ENCODE results near the gene PIP5KL1. TPM values are rescaled to one million over a fixed set of nuclear protein-coding genes. Genes with fewer than 3 reads are reported as not detected.

The PIP5KL1 gene
- total RNA-seq, 6 experiments from 2014 or later: 0.58 to 0.81 (median 0.70) TPM; not detected in 3

DNA sequence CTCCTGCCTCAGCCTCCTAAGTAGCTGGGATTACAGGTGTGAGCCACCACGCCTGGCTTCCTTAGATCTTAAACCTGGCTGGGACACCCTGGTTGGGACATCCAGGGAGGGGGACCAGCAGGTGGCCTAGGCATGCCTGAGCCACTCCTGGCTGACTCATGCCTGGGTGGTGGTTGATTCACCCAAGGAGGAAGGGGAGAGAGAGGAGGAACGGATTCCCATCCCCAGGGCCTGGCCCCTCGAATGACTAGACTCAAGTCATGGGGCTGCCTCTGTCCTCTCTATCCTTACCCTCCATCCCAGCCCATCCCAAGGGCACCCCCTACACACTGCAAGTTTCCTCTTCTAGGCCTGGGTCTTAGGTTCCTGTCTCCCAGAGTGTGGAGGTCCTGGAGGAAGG lies 37.5 kb upstream of the PIP5KL1 start:
- no peak overlapping the region for H3K27ac ChIP-seq
- no peak for DNase-seq
- intact Hi-C loops (cut with DNase I): no loop called here
- no peak overlapping the region for H3K4me3 ChIP-seq
- TF ChIP-seq POLR2A (IDR thresholded peaks at IDR 0.05): no peak
- TF ChIP-seq, protein P1, sequence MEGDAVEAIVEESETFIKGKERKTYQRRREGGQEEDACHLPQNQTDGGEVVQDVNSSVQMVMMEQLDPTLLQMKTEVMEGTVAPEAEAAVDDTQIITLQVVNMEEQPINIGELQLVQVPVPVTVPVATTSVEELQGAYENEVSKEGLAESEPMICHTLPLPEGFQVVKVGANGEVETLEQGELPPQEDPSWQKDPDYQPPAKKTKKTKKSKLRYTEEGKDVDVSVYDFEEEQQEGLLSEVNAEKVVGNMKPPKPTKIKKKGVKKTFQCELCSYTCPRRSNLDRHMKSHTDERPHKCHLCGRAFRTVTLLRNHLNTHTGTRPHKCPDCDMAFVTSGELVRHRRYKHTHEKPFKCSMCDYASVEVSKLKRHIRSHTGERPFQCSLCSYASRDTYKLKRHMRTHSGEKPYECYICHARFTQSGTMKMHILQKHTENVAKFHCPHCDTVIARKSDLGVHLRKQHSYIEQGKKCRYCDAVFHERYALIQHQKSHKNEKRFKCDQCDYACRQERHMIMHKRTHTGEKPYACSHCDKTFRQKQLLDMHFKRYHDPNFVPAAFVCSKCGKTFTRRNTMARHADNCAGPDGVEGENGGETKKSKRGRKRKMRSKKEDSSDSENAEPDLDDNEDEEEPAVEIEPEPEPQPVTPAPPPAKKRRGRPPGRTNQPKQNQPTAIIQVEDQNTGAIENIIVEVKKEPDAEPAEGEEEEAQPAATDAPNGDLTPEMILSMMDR (IDR thresholded peaks at IDR 0.05): no peak
- peaks cover 0 to 96% (median 44%) of the 10 kb centered on the region in 4 donors for H3K4me1 ChIP-seq
- WGBS (ENCODE audit: insufficient coverage, low coverage, low lambda C conversion rate, missing lambda C conversion rate): 67% methylated on average over 1 of the region's 3 CpGs
- ATAC-seq: peak in 1 of 4 donors; percentile 12
- no peaks in the 10 kb centered on the region for H3K27me3 ChIP-seq
- no peaks in the 10 kb centered on the region for H3K9me3 ChIP-seq
- no peaks in the 10 kb centered on the region for H3K36me3 ChIP-seq

- DNase-seq: peak in 1 of 3 donors; percentile 50
- no peaks in the 10 kb centered on the region for H3K27me3 ChIP-seq
- ATAC-seq: no peak
- TF ChIP-seq, protein P1 (IDR thresholded peaks at IDR 0.05): no peak
- TF ChIP-seq POLR2A (IDR thresholded peaks at IDR 0.05): no peak
- intact Hi-C loops (cut with DNase I): no loop called here
- H3K4me1 ChIP-seq: peaks cover 0 to 96% (median 46%) of the 10 kb centered on the region in 4 donors
- peak overlapping the region in 1 of 3 donors; percentile 28 for H3K27ac ChIP-seq
- H3K36me3 ChIP-seq: no peaks in the 10 kb centered on the region
- H3K4me3 ChIP-seq: no peak overlapping the region
- no peaks in the 10 kb centered on the region for H3K9me3 ChIP-seq
- no CpG with 5 or more reads among the region's 9 CpGs for WGBS (ENCODE audit: insufficient coverage, low coverage, low lambda C conversion rate, missing lambda C conversion rate)
These were observed 36.7 kb upstream of the PIP5KL1 start for GRCh38 chr9:127967151-127967809.

GRCh38 chr9:127966416-127967150 lies 36.0 kb upstream of the PIP5KL1 start:
- ATAC-seq: no peak
- Histone ChIP-seq H3K36me3 (no peaks in the 10 kb centered on the region), H3K9me3 (no peaks in the 10 kb centered on the region), H3K4me3 (no peak overlapping the region), H3K4me1 (peaks cover 0 to 93% (median 44%) of the 10 kb centered on the region in 4 donors), H3K27me3 (no peaks in the 10 kb centered on the region), H3K27ac (peak overlapping the region; percentile 68 to 90 (median 79))
- DNase-seq: no peak
- TF ChIP-seq POLR2A (IDR thresholded peaks at IDR 0.05): no peak
- TF ChIP-seq, protein P1 (IDR thresholded peaks at IDR 0.05): no peak
- WGBS (ENCODE audit: insufficient coverage, low coverage, low lambda C conversion rate, missing lambda C conversion rate): 25% methylated on average over 2 of the region's 8 CpGs
- intact Hi-C loops (cut with DNase I): no loop called here

DNA sequence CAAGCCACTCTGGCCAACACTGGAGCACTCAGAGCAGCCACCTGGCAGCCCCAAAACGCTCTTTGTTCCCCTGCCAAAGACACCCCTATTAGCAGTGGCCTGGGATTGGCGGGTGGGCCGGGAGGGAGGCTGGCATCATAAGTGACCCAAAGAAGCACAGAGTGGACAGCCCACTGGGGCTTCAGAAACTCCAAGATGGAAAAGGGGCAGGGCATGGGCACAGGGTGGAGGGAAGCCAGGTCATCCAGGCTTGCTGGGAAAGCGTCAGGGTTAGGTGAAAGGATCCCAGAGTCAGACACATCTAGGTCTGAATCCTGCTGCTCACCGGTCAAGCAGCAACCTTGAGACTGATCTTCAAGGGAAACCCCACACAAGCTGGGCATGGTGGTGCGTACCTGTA lies 35.4 kb upstream of the PIP5KL1 start:
- WGBS (ENCODE audit: insufficient coverage, low coverage, low lambda C conversion rate, missing lambda C conversion rate): 0% methylated on average over 3 of the region's 6 CpGs

More for the DNA sequence above, 35.4 kb upstream of the PIP5KL1 start:
- ATAC-seq (peak; percentile 3 to 24 (median 5)), DNase-seq (peak in 1 of 3 donors; percentile 29)
- peak overlapping the region; percentile 68 to 90 (median 79) for H3K27ac ChIP-seq
- H3K4me3 ChIP-seq: no peak overlapping the region
- intact Hi-C loops (cut with DNase I): no loop called here
- H3K9me3 ChIP-seq: no peaks in the 10 kb centered on the region
- H3K27me3 ChIP-seq: no peaks in the 10 kb centered on the region
- H3K4me1 ChIP-seq: peaks cover 0 to 89% (median 43%) of the 10 kb centered on the region in 4 donors
- H3K36me3 ChIP-seq: no peaks in the 10 kb centered on the region
- TF ChIP-seq, protein P1 (IDR thresholded peaks at IDR 0.05): no peak
- TF ChIP-seq POLR2A (IDR thresholded peaks at IDR 0.05): no peak
